GM23338 (cell line): ENCODE data around the gene FGF1. TPM values are rescaled to one million over a fixed set of nuclear protein-coding genes. Genes with fewer than 3 reads are reported as not detected.

Experiments
- ATAC-seq: fragments of 200-7000 bp; cut with Tn5 transposase; 3 replicates; pipeline ENCODE4 v1.9.1; 2020
- DNase-seq: peaks from one replicate; pipeline ENCODE4 v3.0.0-alpha.2; 2015; ENCODE audit warnings: low spot score
- H2AFZ ChIP-seq: fragments of 200-600 bp; sonication (generic); 2 replicates; pipeline ENCODE4 v1.8.0; 2016; ENCODE audit warnings: antibody characterized with exemption, mild to moderate bottlenecking, moderate library complexity
- H3F3A ChIP-seq: fragments of 200-600 bp; sonication (generic); replicated peaks from 2 replicates; pipeline ENCODE4 v1.8.0; 2017; ENCODE audit warnings: antibody characterized with exemption, mixed run types, low read depth
- H3K27ac ChIP-seq: fragments of 200-600 bp; sonication (generic); 2 replicates; pipeline ENCODE4 v1.6.1; 2016; ENCODE audit warnings: low read depth
- H3K27me3 ChIP-seq: fragments of 200-600 bp; sonication (generic); 2 replicates; pipeline ENCODE4 v1.8.0; 2016; ENCODE audit warnings: mild to moderate bottlenecking, mixed run types, moderate library complexity; ENCODE audit not compliant: insufficient read depth
- H3K36me3 ChIP-seq: fragments of 200-600 bp; sonication (generic); 2 replicates; pipeline ENCODE4 v1.8.0; 2016; ENCODE audit warnings: mild to moderate bottlenecking; ENCODE audit not compliant: insufficient read depth
- H3K4me1 ChIP-seq: fragments of 200-600 bp; sonication (generic); 2 replicates; pipeline ENCODE4 v1.8.0; 2016; ENCODE audit warnings: mild to moderate bottlenecking, moderate library complexity; ENCODE audit not compliant: insufficient read depth
- H3K4me2 ChIP-seq: fragments of 200-600 bp; sonication (generic); 2 replicates; pipeline ENCODE4 v1.7.1; 2017; ENCODE audit warnings: mixed run types
- H3K4me3 ChIP-seq: fragments of 200-600 bp; sonication (generic); 2 replicates; pipeline ENCODE4 v1.6.1; 2016; ENCODE audit warnings: mixed run types
- H3K79me2 ChIP-seq: fragments of 200-600 bp; sonication (generic); replicated peaks from 2 replicates; pipeline ENCODE4 v1.8.0; 2017; ENCODE audit warnings: mild to moderate bottlenecking; ENCODE audit not compliant: insufficient read depth
- H3K9me2 ChIP-seq: fragments of 200-600 bp; sonication (generic); 2 replicates; pipeline ENCODE4 v1.8.0; 2017; ENCODE audit not compliant: insufficient read depth
- H4K20me1 ChIP-seq: fragments of 200-600 bp; sonication (generic); replicated peaks from 2 replicates; pipeline ENCODE4 v1.8.0; 2017; ENCODE audit warnings: mild to moderate bottlenecking; ENCODE audit not compliant: insufficient read depth
- H3K27ac Mint-ChIP-seq: 2 replicates; pipeline ENCODE4 v1.8.0; 2020; ENCODE audit warnings: inconsistent platforms, mild to moderate bottlenecking, moderate library complexity, mixed read lengths
- H3K27me3 Mint-ChIP-seq: 3 replicates; pipeline ENCODE4 v1.8.0; 2022; ENCODE audit warnings: low read depth, mild to moderate bottlenecking, moderate library complexity, mixed read lengths, inconsistent platforms; ENCODE audit not compliant: insufficient read depth, poor library complexity
- H3K36me3 Mint-ChIP-seq: 3 replicates; pipeline ENCODE4 v1.8.0; 2021; ENCODE audit warnings: low read depth, mild to moderate bottlenecking, inconsistent platforms, moderate library complexity, mixed read lengths
- H3K4me1 Mint-ChIP-seq: 3 replicates; pipeline ENCODE4 v1.8.0; 2020; ENCODE audit warnings: mild to moderate bottlenecking, inconsistent platforms, mixed read lengths
- H3K4me3 Mint-ChIP-seq: 3 replicates; pipeline ENCODE4 v1.8.0; 2021; ENCODE audit warnings: moderate library complexity, mild to moderate bottlenecking, inconsistent platforms, mixed read lengths
- H3K9me3 Mint-ChIP-seq: 3 replicates; pipeline ENCODE4 v1.8.0; 2020; ENCODE audit warnings: moderate library complexity, mild to moderate bottlenecking, inconsistent platforms, mixed read lengths
- CTCF ChIP-seq, 2 experiments: fragments of 200-600 bp in 1 of 2; sonication (generic) in 1 of 2; conservative IDR thresholded peaks; 2 replicates each; pipeline versions ENCODE4 v1.5.1 to v1.6.1; 2016 to 2017; ENCODE audit warnings: antibody characterized with exemption in 2 of 2, low read depth in 2 of 2, mild to moderate bottlenecking in 2 of 2, moderate library complexity in 1 of 2
- ETS1 ChIP-seq: IDR thresholded peaks from 2 replicates; pipeline ENCODE4 v1.6.1; 2016; ENCODE audit warnings: antibody characterized with exemption
- EZH2 ChIP-seq: fragments of 200-600 bp; sonication (generic); IDR thresholded peaks from one replicate; pipeline ENCODE4 v1.8.0; 2017; ENCODE audit warnings: antibody characterized with exemption, mild to moderate bottlenecking, low read depth; ENCODE audit not compliant: unreplicated experiment
- EZH2phosphoT487 ChIP-seq: fragments of 200-600 bp; sonication (generic); IDR thresholded peaks from one replicate; pipeline ENCODE4 v1.8.1; 2018; ENCODE audit warnings: antibody characterized with exemption; ENCODE audit not compliant: unreplicated experiment
- JUNB ChIP-seq: IDR thresholded peaks from one replicate; pipeline ENCODE4 v1.6.1; 2016; ENCODE audit warnings: antibody characterized with exemption; ENCODE audit not compliant: unreplicated experiment
- NANOG ChIP-seq: IDR thresholded peaks from 2 replicates; pipeline ENCODE4 v1.6.1; 2016; ENCODE audit warnings: antibody characterized with exemption, borderline replicate concordance
- STAT1 ChIP-seq: IDR thresholded peaks from one replicate; pipeline ENCODE4 v1.6.1; 2016; ENCODE audit warnings: antibody characterized with exemption; ENCODE audit not compliant: unreplicated experiment
- ZNF114 ChIP-seq: fragments of 250-450 bp; sonication (Bioruptor Pico); IDR thresholded peaks from 2 replicates; pipeline ENCODE4 v1.5.0; 2020; ENCODE audit warnings: mild to moderate bottlenecking, moderate library complexity
- ZNF331 ChIP-seq: fragments of 250-450 bp; sonication (Bioruptor Pico); IDR thresholded peaks from 2 replicates; pipeline ENCODE4 v1.5.0; 2020; ENCODE audit warnings: low read depth, mild to moderate bottlenecking, moderate library complexity
- ZNF462 ChIP-seq: fragments of 250-450 bp; sonication (Bioruptor Pico); IDR thresholded peaks from 2 replicates; pipeline ENCODE4 v1.5.0; 2020; ENCODE audit warnings: mild to moderate bottlenecking, moderate library complexity
- polyA plus RNA-seq: library from polyadenylated mRNA; unstranded; fragments of >200 nt; fragmentation: Nextera tagmentation; extraction: Ambion mirVana; gene quantifications from 2 replicates; pipeline ENCODE4 v1.2.1, GENCODE V29; 2016
- total RNA-seq: library from RNA; depleted of rRNA; stranded (reverse); fragments of >200 nt; shearing (Covaris generic); gene quantifications from 2 replicates; pipeline ENCODE4 v1.2.3, GENCODE V29; 2014

Gene FGF1
- total and polyA plus RNA-seq, 2 experiments from 2014 or later, result 0.21 to 0.34 TPM

GRCh38 chr5:142645456-142645855 lies 40.4 kb downstream of the FGF1 start:
- no peaks in the 10 kb centered on the region for H3K36me3 Mint-ChIP-seq
- no peak overlapping the region for H2AFZ ChIP-seq
- TF ChIP-seq ETS1 (no peak), STAT1 (no peak), EZH2 (no peak), ZNF331 (CRISPR knock-in tag) (no peak), CTCF (conservative IDR thresholded peaks at IDR 0.05; ENCODE audit: low read depth in 2 of 2) (no peak), JUNB (no peak), ZNF462 (CRISPR knock-in tag) (no peak), ZNF114 (CRISPR knock-in tag) (no peak), EZH2phosphoT487 (no peak), NANOG (no peak)

More at GRCh38 chr5:142645456-142645855, 40.4 kb downstream of the FGF1 start:
- Mint-ChIP-seq H3K27me3 (peaks cover 3% of the 10 kb centered on the region), H3K4me1 (peaks cover 26% of the 10 kb centered on the region), H3K27ac (no peak overlapping the region), H3K9me3 (no peaks in the 10 kb centered on the region), H3K4me3 (no peak overlapping the region)
- no peak for ATAC-seq
- Histone ChIP-seq H3K9me2 (no peaks in the 10 kb centered on the region), H3K4me2 (no peak overlapping the region), H3F3A (no peaks in the 10 kb centered on the region), H3K27ac (no peak overlapping the region), H3K4me1 (peaks cover 7% of the 10 kb centered on the region), H3K4me3 (no peak overlapping the region), H3K27me3 (no peaks in the 10 kb centered on the region), H3K79me2 (no peaks in the 10 kb centered on the region), H3K36me3 (no peaks in the 10 kb centered on the region), H4K20me1 (no peaks in the 10 kb centered on the region)
- no peak for DNase-seq
